ENCODE measurements around the gene ADAM12.

DNA sequence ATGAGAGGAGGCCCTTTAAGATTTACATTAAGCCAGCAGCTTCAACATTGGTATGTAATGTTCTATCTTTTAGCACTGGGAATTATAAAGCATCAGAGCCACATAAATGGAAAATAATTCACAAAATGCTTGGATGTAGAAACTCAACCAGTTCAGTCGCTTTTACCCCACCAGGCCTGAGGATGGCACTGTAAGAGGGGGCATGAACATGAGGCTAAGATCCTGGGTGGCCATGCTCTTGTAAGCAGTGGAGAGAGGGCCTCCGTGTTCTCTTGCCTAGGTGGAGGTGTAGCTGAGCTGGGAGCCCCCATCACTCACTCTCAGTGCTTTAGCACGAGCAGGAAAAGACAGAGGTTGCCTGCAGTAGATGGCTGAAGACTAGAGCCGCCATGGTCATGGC is 253.1 kb downstream of the ADAM12 start:
- no peak for TF ChIP-seq POLR2A (IDR thresholded peaks at IDR 0.05; ENCODE audit: low read depth, low read length)
- TF ChIP-seq MAX (IDR thresholded peaks at IDR 0.05; ENCODE audit: insufficient read depth, insufficient read length), result no peak
